G401 (cell line): ENCODE results near the gene CHRD. TPM values are rescaled to one million over a fixed set of nuclear protein-coding genes. Genes with fewer than 3 reads are reported as not detected.

Experiments used
- DNase-seq: peaks from one replicate; pipeline ENCODE4 v3.0.0-alpha.2; 2015; ENCODE audit warnings: low spot score
- in situ Hi-C: cut with HindIII; loops from 2 replicates; pipeline ENCODE4 v1.10.0; 2016; ENCODE audit warnings: low sequenced_read_pairs, mixed read lengths
- total RNA-seq: library from RNA; depleted of rRNA; stranded (reverse); fragments of >200 nt; shearing (Covaris generic); gene quantifications from 2 replicates; pipeline ENCODE4 v1.2.3, GENCODE V29; 2014

Gene CHRD
- total RNA-seq, 1 experiment from 2014 or later = 1.4 TPM

- in situ Hi-C loops = no loop called here
- DNase-seq = no peak
These were observed 20.9 kb upstream of the CHRD start for GRCh38 chr3:184358921-184359350.

GRCh38 chr3:184359610-184360009 lies 20.2 kb upstream of the CHRD start:
- in situ Hi-C loops = no loop called here

GRCh38 chr3:184360070-184360928 lies 19.6 kb upstream of the CHRD start:
- no peak for DNase-seq

More at GRCh38 chr3:184359610-184360009, 20.2 kb upstream of the CHRD start:
- DNase-seq = no peak

DNA sequence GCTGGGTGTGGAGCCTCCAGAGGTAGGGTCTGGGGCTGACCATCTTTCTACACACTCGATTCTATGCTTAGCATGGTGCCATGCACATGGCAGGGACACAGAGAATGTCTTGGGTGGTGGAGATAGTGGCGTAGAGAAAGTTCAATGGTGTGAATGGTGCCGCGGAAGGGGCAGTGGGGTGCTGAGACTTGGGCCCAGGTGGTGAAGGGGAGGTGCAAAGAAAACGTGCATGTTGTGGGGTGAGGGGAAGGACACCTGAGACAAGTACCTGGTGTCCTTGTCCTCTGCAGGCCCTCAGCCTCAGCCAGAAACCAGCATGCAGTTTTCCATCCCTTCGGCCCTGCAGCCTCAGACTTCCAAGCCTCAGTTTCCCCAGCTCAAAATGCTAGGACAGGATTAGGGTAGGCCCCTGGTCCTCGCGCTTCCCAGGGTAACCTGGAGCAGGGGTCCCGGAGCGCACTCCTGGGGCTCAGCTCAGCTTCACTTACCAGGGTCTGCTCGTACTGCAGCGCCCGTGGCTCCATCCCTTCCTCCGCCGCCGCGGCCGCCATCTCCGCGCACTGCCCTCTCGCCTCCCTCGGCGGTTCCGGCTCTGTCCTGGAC lies 18.8 kb upstream of the CHRD start:
- no peak for DNase-seq
- in situ Hi-C loops = no loop called here

More at GRCh38 chr3:184360070-184360928, 19.6 kb upstream of the CHRD start:
- in situ Hi-C loops = no loop called here

- in situ Hi-C loops = no loop called here
- DNase-seq = no peak
These were observed 18.3 kb upstream of the CHRD start, which contains the start of the genes CLCN2 and POLR2H for GRCh38 chr3:184361532-184361931. Gene CLCN2 (minus strand): TSS chr3:184361605. CDS start chr3:184361479, 126 bp downstream. Gene POLR2H (plus strand): TSS chr3:184361710. CDS start chr3:184363493, 1,783 bp downstream.

DNA sequence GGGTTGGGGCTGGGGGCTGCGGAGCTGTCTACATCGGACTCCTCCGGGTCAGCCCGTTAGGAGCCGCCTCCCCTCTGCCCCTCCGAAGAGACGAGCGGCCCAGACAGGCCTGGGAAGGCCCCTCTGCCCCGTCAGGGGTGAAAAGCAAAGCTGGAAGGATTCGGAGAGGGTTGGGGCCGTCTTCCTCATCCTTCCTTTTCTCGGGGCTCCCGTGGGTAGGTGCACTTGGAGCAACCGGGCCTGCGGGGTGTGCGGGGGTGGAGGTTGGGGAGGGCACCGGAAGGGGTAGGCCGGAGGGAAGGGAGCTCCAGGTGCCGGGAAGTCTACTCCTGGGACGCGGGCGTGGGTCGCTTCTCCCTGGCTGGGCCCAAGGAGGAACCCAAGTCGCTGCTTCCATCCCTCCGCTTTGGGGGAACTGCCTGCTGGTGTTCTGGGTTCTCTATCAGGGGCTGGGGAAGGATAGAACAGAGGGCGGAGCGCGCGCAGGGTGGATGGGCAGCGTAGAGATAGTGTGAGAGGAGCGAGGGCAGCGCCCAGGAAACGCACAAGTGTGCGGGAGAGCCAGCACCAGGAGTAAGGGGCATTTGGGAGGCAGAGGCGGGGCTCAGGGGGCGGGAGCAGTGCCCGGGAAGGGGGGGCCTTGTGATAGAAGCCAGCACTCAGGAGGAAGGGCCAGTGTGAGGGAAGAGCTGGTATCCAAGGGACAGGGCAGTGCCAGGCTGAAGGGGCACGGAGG lies 17.8 kb upstream of the CHRD start:
- peak; percentile 67 for DNase-seq
- in situ Hi-C loops = no loop called here

DNA sequence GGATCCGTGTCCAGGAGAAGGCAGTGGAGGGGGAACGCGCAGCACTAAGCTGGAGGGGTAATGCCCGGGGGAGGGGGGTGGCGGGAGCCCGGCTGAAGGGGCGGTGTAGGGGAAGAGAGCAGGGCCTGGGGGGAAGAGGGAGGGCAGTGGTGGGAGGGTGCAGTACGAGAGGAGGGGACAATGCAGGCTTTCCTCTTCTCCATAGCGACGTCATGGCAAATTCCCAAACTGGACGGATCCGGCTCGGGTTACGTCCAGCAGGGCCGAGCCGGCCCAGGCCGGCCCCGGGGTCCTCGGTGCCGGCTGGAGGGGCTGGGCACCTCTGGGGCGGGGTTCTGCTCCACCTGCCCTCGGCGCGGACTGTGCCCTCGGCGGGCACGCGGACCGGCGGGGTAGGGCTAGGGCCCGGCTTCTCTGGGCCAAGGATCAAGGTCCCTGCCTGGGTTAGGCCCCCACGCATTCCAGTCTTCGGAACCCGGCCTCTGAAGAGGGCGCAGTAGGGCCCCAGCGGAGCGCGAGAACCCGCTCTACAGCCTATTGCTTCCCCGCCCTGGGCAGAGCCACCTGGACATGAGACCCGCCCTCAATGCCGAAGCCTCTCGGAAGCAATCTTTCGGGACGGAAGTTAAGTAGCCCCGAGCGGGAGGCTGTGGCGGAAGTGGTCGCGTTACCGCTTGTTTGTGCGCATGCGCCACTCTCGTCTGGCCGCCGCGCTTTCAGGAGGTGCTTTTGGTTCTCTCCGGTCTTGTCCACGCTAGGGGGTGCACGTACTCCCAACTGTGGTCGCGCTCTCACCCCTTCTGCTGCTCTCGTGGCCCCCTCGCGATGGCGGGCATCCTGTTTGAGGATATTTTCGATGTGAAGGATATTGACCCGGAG lies 16.9 kb upstream of the CHRD start:
- in situ Hi-C loops = no loop called here

DNA sequence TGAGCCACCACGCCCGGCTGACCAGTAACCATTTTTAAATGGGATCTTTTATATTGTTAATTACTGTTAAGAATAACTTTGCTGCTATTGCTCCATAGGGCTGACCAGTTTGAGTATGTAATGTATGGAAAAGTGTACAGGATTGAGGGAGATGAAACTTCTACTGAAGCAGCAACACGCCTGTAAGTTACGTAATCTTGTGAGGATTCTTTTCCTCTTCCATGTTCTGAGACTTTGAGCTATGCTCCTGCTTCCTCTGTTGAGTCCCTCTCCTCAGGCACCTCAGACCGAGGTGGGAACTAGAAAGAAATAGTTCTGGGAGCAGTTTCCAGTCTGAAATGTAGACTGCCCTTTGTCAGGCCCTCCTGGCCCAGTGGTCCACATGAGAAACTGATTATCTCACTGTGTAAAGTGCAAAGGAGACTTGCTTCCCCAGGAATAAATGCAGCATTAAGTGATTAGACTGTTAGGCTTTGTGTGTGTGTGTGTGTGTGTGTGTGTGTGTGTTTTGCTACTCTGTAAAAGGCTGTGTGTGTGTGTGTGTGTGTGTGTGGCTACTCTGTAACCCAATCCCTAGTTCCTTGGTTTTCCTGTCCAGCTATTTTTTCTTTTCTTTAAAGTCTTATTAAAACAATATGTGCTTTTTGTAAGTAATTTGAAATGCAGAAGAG lies 13.1 kb upstream of the CHRD start:
- no peak for DNase-seq
- in situ Hi-C loops = no loop called here

More for the DNA sequence above, 16.9 kb upstream of the CHRD start:
- peak; percentile 96 for DNase-seq

DNA sequence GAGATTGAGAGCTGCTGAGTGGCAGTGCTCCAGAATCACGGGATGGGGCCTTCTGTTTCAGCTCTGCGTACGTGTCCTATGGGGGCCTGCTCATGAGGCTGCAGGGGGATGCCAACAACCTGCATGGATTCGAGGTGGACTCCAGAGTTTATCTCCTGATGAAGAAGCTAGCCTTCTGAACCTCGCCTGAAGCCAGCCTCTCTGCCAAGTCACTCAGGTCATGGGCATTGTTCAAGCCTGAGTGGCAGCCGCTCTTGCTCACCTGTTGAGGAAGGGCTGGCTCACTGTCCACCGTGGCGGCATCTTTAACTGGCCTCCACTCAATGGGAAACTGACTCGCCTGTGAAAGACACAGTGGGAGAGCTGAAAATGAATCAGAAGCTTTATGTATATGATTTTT lies 11.7 kb upstream of the CHRD start:
- peak; percentile 51 for DNase-seq
- in situ Hi-C loops = no loop called here

GRCh38 chr3:184368586-184369183 lies 11.2 kb upstream of the CHRD start:
- in situ Hi-C loops = no loop called here
- DNase-seq = no peak

GRCh38 chr3:184371570-184372018 lies 8.3 kb upstream of the CHRD start:
- DNase-seq = peak; percentile 94
- in situ Hi-C loops = no loop called here

- in situ Hi-C loops = no loop called here
- DNase-seq = no peak
These were observed 7.5 kb upstream of the CHRD start for GRCh38 chr3:184372296-184372821.

DNA sequence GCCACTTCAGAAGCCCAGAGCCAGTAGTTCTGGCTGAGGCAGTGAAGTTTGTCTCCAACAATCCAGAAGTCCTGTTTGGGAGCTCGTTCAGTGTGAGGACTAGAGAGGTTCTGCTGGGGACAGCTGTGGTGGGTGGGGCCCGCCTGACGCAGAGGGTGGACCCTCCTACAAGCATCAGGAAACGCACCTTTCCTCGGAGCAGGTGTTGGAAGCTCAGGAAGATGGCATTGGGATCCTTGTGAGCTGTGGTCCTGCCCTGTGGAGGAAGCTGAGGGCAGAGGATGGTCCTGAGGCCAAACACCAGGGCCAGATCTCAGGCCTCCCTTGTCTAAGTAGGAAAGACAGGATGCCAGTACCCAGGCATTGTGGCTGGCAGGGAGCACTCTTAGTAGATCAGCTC lies 6.9 kb upstream of the CHRD start:
- in situ Hi-C loops = no loop called here
- DNase-seq = no peak

DNA sequence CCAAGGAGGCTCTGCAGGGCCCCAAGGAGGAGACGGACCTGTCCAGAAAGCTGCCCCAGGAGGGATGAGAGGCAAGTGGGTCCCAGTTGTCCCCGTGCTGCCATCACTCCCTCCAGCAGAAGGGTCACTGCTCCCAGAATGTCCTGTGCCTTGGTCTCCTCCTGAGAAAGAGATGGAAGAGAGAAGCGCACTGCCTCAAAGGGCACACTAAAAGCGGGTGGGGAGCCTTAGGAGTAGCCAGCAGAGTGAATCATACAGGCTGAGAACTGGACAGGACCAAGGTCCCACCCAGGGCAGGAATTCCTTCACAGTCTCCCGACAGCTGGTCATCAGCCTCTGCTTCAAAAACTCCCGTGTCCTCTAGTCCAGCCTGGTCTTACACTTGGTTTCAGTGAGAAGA lies 6.4 kb upstream of the CHRD start:
- no peak for DNase-seq
- in situ Hi-C loops = no loop called here

- in situ Hi-C loops = no loop called here
- no peak for DNase-seq
These were observed 4.0 kb upstream of the CHRD start for GRCh38 chr3:184375747-184376461.

- in situ Hi-C loops = no loop called here
- DNase-seq = no peak
These were observed 2.5 kb upstream of the CHRD start for GRCh38 chr3:184377374-184377773.

DNA sequence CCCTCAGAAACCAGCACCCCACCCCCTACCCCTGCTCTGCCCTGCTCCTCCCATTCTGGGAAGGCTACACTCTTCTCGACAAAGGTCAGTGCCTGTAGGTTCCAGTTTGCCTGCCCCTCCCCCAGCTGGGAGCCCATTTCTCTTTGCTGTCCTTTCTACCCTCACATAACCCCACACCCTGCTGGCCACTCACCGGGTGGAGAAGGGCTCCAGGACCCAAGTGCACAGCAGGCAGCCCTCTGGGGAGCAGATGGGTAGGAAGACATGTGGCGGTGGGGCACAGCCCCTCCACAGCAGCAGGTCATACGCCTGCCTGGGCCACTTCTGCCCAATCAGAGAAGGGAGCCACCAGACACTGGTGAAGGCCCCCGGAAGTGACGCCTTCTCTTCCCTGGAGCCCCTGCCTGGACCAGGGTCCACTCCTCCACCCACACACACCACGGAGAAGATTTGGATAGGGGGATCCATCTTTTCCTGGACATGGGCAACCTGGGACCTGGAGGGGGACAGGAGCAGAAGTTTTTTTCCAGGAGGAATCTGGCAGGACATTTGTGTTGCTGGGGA lies 1.9 kb upstream of the CHRD start, which contains the start of gene THPO:
TSS of gene THPO (minus strand) at position 326 of the 564 bp plus-strand sequence. CDS start 1,948 bp downstream, outside the sequence.
- in situ Hi-C loops = no loop called here
- DNase-seq = no peak
